BE2C (cell line): ENCODE results near the gene PRMT7.

Source experiments
- DNase-seq: peaks from one replicate; pipeline ENCODE4 v3.0.0-alpha.2; 2020
- H3K27me3 ChIP-seq: fragments of 250-450 bp; sonication (Bioruptor Pico); 2 replicates; pipeline ENCODE4 v1.5.1; 2020; ENCODE audit warnings: mild to moderate bottlenecking
- H3K36me3 ChIP-seq: fragments of 250-450 bp; sonication (Bioruptor Pico); 2 replicates; pipeline ENCODE4 v1.5.1; 2020; ENCODE audit warnings: mild to moderate bottlenecking
- H3K4me1 ChIP-seq: fragments of 250-450 bp; sonication (Bioruptor Pico); 2 replicates; pipeline ENCODE4 v1.5.1; 2020
- H3K4me3 ChIP-seq: 2 replicates; pipeline ENCODE4 v1.5.1; 2011; ENCODE audit warnings: low read depth, low read length
- H3K9me3 ChIP-seq: fragments of 250-450 bp; sonication (Bioruptor Pico); 2 replicates; pipeline ENCODE4 v1.5.1; 2020
- TF ChIP-seq, protein P1 (sequence below): IDR thresholded peaks from 2 replicates; pipeline ENCODE4 v1.5.1; 2012; ENCODE audit warnings: mild to moderate bottlenecking, low read depth, low read length

PRMT7 gene

DNA sequence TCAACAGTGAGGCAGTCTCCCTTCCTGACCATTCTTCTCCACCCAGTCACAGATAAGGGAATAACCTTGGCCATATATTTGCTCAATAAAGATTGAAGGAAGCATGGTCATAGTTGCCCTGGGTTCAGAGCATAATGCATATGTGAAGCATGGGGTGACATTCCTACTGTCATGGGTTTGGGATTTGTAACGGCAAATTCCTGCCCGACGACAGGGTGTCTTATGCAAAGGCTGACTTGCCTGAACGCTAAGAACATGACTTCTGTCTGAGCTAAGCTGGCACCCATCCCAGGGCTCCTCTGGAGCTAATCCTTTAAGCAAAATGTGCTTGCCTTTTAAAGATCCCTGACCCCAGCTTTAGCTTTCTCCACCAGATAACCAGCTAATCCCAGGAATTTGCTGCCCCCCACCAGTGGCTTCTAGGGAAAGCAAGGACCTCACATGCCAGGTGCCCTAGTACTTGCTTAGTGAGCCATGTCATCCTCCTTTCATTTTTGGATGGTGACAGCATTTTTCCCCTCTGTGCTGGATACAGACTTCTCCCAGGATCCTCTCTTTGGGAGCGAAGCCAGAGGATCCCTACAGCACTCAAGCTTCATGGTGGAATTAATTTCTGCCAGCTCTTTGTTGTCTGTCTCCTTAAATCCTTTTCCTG is 11.8 kb upstream of the PRMT7 start:
- Histone ChIP-seq H3K4me3 (no peak overlapping the region), H3K9me3 (no peaks in the 10 kb centered on the region), H3K27me3 (no peaks in the 10 kb centered on the region), H3K4me1 (no peaks in the 10 kb centered on the region; the same call in 1 of the 2 replicates), H3K36me3 (peaks cover 89% of the 10 kb centered on the region)
- DNase-seq: no peak
- TF ChIP-seq, protein P1, sequence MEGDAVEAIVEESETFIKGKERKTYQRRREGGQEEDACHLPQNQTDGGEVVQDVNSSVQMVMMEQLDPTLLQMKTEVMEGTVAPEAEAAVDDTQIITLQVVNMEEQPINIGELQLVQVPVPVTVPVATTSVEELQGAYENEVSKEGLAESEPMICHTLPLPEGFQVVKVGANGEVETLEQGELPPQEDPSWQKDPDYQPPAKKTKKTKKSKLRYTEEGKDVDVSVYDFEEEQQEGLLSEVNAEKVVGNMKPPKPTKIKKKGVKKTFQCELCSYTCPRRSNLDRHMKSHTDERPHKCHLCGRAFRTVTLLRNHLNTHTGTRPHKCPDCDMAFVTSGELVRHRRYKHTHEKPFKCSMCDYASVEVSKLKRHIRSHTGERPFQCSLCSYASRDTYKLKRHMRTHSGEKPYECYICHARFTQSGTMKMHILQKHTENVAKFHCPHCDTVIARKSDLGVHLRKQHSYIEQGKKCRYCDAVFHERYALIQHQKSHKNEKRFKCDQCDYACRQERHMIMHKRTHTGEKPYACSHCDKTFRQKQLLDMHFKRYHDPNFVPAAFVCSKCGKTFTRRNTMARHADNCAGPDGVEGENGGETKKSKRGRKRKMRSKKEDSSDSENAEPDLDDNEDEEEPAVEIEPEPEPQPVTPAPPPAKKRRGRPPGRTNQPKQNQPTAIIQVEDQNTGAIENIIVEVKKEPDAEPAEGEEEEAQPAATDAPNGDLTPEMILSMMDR: no peak

DNA sequence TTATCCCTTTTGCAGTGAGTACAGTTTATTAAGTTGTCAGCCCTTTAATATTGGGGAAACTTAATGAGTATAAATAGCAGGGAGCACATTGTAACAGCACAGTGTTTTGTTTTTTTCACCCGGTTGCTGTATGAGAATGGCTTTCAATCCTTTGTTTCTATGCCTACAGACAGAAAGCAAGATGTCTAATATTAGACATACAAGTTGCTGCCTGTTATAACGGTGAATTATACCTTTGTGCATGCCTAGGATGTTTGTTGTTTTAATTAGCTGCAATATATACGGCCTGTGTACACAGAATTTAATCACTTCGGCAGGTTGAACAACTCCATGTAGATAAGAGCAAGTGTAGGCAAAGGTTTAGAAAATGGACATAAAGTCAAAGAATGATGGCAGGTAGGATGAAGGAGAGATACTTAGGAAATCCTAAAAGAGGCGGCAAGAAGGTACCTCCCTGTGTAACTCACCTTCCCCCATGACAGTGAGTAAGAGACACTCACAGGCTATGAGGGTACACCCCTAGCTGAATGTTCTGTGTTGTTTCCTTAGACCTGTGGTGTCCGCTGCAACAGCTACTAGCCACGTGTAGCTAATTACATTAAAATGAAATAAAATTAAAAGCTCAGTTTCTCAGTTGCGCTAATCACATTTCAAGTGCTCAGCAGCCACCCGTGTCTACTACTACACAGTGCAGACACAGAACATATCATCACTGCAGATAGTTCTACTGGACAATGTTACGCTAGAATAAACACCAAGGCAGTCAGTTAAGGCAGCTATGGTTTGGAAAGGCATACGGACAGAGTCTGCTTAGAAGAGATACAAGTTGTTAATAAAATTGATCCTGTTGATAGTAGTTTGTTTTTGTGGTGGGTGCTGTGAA is 11.0 kb upstream of the PRMT7 start:
- Histone ChIP-seq H3K27me3 (no peaks in the 10 kb centered on the region), H3K4me1 (no peaks in the 10 kb centered on the region; the same call in 1 of the 2 replicates), H3K9me3 (no peaks in the 10 kb centered on the region), H3K36me3 (peaks cover 88% of the 10 kb centered on the region), H3K4me3 (no peak overlapping the region)
- DNase-seq: no peak
- TF ChIP-seq, protein P1: no peak

DNA sequence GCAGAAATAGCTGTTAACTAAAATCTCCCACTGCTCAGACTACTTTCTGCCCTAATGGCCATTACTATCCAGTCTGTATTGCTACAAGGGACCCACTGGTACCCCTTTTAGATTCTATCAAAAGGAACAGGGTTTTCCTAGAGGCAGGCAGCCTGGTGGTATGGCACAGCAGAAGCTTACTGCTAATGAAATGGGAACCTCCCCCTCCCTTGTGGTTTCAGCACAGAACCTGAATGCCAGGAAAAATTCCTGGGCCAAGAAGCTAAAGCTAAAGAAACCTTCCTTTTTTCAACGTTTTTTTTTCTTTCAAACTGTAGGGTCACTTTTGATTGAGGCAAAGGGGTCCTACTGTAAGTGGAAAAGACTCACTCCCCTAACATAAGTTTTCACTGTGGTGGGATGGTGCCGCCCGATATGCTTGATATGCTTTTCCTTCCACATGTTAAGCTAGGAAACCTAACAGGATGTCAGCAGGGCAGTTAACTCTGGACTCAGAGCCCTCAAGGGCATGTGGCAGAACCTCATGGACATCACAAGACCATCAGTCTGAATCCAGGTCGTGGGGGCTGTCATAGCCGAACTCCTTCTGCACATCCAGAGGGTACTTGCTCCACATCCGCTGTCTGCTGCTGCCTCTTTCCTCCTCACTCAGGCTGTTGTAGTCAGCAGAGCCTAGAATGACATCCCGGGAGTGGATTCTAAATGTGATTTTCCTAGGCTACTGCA is 9.9 kb upstream of the PRMT7 start:
- TF ChIP-seq, protein P1: no peak
- no peak for DNase-seq
- Histone ChIP-seq H3K4me1 (no peaks in the 10 kb centered on the region; the same call in 1 of the 2 replicates), H3K36me3 (peaks cover 80% of the 10 kb centered on the region), H3K4me3 (no peak overlapping the region), H3K9me3 (no peaks in the 10 kb centered on the region), H3K27me3 (no peaks in the 10 kb centered on the region)

DNA sequence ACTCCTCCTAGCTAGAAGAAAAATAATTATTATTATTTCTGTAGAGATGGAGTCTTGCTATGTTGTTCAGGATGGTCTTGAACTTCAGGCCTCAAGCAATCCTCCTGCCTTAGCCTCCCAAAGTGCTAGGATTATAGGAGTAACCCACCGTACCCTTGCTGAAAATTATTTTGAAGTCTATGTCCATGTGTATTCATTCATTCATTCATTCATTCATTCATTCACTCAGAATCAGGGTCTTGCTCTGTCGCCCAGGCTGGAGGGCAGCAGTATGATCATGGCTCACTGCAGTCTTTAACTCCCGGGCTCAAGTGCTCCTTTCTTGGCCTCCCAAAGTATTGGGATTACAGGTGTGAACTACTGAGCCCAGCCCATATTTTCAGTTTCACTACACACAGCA is 4.2 kb upstream of the PRMT7 start:
- Histone ChIP-seq H3K36me3 (peaks cover 55% of the 10 kb centered on the region), H3K4me1 (no peaks in the 10 kb centered on the region), H3K27me3 (no peaks in the 10 kb centered on the region), H3K9me3 (no peaks in the 10 kb centered on the region), H3K4me3 (no peak overlapping the region)
- TF ChIP-seq, protein P1: no peak
- no peak for DNase-seq

DNA sequence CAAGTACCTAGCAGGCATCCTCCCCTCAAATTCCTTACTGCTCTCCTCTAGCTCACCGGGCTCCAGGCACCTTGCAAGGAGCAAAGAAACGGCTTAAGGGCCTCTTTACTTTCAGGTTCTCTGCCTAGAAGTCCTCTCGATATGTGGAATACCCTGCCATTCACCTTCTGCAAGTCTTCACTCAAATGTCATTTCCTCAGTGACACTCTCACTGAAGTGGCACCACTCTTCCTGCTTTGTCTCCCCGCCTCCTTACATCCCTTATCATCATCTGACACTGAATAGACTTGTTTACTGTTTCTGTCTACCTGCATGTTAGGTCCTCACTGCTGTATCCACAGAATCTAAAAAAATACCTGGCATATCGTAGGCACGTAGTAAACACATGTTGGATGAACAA is 1.0 kb upstream of the PRMT7 start:
- H3K9me3 ChIP-seq: no peaks in the 10 kb centered on the region
- TF ChIP-seq, protein P1: no peak
- no peak for DNase-seq
- H3K27me3 ChIP-seq: no peaks in the 10 kb centered on the region
- H3K4me1 ChIP-seq: peaks cover 3% of the 10 kb centered on the region; the same call in 1 of the 2 replicates
- H3K36me3 ChIP-seq: peaks cover 26% of the 10 kb centered on the region
- peak overlapping the region; percentile 84 for H3K4me3 ChIP-seq
